NCI-H2107 (cell line): Measurements from ENCODE around the gene TBX2.
"Not testable (repeated sequence)": the region's sequence is repeated elsewhere in the genome, so short reads cannot be mapped to it uniquely, and the experiment has no call there.

Experiments
- DNase-seq: peaks from one replicate; lab custom pipeline; 2025; lab: John Stamatoyannopoulos, UW

TBX2 gene

DNA sequence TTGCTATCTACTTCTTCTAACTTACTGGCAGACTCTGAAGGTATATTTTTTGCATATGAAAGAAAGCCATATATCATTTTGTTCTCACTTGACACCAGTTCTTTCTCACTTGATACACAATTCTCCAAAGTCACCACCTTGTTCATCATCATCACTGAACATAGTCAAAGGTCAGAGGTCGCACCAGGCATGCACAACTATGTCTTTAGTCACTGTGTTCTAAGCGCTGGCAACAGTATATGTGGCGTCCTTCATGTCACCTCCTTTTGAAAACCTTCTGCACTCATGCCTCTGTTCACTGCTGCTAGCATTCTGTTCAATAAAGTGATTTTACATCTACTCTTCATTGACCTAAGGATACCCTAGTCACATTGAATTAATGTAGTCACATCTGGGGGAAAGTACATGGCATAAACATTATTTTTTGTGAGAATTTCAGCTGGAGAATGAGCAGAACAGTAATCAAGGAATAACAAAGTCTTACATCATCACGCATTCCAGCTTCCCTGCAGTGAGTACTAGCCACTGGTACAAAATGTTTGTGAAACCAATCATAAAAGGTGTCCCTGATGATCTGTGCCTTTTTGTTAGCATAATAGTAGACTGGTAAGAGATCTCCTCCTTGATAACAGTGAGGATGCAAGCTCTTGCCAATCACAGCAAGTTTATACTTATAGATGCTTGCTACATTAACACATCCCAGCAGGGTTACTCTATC, 32.1 kb downstream of the TBX2 start:
- no peak for DNase-seq

DNA sequence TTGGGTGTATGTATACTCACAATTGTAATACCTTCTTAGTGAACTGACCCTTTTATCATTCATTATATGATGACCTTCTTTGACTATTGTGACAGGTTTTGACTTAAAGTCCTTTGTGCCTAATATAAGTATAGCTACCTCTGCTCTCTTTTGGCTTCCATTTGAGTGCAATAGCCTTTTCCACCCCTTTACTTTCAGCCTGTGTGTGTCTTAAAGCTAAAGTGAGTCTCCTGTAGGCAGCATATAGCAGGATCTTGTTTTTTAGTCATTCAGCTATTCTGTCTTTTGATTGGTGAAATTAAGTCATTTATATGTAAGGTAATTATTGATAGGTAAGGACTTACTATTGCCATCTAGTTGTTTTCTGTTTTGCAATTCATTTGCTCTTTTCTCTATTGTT, 36.6 kb downstream of the TBX2 start:
- no peak for DNase-seq

DNA sequence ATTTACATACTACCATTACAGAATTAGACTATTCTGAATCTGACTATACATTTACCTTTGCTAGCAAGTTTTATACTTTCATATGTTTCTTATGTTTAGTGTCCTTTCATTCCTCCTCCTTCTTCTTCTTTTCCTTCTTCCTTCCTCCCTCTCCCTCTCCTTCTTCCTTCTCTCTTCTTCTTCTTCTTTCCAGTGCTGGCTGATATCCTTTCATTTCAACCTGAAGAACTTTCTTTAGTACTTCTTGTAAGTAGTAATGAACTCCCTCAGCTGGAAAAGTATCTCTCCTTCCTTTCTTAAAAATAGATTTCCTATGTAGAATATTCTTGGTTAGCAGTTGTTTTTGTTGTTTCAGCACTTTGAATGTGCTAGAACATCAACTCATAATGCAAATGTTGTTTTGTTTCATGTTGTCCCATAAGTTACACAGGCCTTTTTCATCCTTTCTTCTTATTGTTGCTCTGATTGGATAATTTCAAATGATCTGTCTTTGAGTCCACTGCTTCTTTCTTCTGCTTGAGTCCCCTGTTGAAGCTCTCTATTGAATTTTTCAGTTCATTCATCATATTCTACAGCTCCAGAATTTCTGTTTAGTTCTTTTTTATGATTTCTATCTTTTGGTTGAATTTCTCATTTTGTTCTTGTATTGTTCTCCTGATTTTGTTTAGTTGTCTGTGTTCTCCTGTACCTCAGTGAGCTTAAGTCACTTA, 37.5 kb downstream of the TBX2 start:
- DNase-seq: no peak

DNA sequence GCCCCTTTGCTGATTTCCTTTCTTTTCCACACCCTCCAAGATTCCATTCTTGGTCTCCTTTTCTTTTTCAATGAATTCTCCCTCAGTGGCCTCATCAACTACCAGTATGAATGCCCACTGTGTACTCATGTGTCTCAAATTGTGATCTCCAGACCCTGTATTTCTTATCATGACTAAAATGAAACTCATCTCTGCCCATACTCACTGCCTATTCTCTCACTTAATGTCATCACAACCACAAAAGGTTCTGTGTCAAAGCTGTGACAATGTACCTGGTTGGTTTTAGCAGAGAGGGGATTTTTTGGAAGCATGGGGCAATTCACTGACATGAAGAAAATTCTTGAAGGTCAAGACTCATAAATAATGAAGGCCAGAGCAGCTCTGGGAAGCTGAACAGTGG, 41.1 kb downstream of the TBX2 start:
- no peak for DNase-seq

DNA sequence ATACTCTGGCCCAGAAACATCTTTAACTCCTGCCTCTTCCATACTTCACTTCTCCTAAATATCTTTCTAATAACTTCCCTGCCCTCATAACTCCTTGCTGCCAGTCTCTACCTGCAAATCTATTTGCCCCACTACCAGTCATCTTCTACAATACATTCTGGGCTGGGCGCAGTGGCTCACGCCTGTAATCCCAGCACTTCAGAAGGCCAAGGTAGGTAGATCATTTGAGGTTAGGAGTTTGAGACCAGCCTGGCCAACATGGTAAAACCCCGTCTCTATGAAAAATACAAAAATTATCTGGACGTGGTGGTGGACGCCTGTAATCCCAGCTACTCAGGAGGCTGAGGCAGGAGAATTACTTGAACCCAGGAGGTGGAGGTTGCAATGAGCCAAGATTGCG, 41.9 kb downstream of the TBX2 start:
- DNase-seq: not testable (repeated sequence)

DNA sequence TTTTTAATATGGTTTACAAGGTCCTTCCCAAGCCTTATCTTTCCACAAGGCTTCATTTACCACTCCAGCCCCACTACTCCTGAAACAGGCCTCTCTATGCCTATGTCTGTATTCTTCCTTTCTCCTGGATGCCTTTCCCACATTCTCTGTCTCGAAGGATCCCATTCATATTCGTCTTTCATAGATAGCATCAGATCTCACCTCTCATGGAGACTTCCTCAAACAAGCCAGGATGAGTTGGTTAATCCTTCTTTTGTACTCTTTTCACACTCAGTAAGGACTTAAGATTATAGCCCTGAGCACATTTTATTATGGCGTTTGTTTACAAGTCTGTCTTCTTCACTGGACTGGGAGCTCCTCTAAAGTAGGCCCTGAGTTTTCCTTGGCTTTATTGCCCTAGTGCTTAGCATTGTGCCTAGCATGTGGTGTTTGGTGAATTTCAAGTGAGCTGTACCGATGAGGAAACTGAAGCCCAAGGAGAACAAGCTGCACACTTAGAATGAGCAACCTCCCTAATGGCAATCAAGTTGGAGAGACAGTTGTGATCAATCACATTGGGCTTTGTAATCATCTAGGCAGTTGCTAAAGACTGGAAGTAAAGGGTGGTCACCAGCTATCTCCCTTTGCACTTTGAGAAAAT, 42.6 kb downstream of the TBX2 start:
- no peak for DNase-seq

DNA sequence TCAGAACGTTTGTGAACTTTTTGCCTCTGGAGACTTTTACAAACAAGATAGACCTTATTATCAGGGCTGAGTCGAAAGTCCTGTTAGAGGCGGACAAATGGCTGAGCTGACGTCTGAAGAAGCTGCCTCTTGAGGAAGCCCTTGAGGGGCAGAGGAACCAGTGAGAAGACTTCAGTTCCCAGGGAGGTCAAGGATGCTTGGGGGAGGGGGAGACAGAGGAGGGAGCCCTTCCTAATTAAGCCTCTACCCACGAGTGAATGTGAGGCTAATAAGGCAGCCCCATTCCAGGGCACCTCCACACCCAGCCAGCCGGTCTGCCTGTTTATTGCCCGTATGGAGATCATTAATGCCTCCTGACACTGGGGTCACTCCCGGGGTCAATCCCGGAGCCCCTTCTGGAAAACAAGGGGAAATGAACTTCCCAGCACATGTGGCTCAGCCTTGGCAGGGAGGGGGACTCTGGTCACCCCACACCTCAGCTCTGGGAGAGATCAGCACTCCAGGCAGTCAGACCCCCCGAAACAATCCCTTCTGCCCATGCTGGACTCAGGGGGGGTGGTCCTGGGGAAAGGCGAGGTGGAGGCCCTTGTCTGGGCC, 43.3 kb downstream of the TBX2 start:
- no peak for DNase-seq

DNA sequence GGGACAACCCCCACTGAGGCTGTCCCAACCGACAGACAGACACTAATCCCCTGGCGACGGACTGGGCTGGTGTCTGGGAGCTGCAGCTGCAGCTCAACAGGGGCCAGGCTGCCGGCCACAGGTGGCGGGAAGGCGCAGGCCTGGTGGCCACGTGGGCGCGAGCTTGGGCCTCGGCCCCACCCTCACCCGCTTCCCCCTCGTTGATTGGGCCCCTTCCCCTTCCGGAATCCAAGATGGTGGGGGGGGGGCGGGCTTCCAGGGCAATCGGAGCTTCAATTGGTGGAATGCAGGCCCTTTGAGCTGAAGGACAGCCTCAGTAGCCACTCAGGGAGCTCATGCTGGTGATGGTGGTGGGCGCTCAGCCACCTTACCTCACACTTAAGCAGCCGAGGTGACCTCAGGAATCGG, 43.8 kb downstream of the TBX2 start:
- DNase-seq: no peak

DNA sequence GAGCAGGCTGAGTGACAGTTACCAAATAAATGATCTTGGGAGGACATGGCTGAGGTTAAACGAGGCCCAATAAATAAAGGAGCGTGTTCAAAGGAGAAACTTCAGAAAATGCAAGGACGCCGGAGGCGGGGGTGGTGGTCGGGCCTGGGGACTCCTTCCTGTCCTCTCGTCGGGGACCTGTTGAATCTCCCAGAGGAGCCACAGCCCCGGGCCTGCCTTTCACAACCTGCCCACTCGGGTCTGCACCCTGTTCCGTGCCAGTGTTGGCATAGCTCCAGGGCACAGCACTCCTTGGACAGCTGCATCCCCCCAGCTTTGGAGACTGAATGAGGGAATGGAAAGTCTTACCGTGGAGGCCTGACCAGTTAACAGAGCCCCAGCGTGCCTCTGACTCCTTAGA, 44.4 kb downstream of the TBX2 start:
- no peak for DNase-seq

DNA sequence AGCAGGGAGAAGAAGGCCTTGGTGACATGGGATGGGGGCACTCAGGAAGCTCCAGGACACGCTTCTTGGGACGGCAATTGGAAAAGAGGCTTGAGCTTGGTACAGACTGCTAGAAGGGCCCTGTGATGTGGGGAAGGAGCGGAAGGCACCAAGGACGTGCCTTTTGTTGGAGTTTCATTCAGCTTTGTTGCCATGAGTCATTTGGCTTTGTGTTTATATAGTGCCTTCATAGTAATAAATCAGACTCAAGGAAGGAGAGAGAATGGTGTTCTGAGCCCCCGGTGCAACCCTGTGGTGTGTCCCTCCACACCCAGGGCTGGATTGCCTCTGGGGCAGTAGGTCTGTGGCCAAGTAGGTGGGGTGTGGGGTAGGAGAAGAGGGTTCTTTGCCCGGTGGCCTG, 45.2 kb downstream of the TBX2 start:
- DNase-seq: no peak

DNA sequence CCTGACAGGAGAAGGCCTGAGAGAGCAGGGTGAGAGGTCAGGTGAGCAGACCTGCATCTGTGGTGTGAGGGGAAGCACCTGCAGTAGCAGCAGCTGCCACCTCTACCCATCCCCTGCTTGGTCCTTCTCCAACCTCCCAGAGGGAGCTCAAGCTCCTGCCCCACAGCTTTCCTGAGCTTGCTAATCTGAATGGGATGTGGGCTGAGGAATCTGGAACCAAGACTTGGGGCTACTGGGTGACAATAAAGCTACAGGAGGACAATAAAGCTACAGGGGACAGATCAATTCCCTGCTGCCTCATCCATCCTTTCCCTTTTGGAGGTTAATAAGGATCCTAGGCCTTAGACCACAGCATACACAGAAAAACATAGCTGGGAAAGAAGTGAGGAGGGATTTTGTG, 47.7 kb downstream of the TBX2 start:
- DNase-seq: no peak

DNA sequence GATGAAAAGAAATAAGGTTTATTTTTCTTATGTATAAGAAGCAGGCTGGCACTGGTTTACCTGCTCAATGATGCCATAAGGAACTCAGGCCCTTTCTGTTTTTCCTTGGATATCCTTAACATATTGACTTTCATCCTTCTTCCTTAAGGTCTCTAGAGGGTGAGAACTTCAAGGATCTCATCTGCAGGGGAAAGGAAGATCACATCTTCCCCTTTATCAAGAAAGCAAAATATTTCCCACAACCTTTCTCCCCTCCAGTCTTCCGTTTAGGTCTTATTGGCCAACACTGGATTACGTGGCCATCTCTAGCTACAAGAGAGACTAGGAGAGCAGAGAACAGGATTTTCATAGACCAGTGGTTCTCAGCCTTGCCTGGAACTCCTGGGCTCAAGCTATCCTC, 48.4 kb downstream of the TBX2 start:
- no peak for DNase-seq

DNA sequence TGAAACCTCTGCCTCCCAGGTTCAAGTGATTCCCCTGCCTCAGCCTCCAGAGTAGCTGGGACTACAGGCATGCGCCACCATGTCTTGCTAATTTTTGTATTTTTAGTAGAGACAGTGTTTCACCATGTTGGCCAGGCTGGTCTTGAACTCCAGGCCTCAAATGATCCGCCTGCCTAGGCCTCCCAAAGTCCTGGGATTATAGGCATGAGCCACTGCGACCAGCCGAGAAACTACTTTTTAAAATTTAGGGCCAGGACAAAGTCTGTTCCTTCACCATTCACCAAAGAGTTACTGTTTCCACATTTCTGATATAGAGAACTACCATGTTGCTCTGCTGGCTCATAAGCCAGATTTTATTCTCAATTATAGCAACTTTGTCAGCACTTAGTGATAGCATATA, 49.5 kb downstream of the TBX2 start:
- DNase-seq: not testable (repeated sequence)

DNA sequence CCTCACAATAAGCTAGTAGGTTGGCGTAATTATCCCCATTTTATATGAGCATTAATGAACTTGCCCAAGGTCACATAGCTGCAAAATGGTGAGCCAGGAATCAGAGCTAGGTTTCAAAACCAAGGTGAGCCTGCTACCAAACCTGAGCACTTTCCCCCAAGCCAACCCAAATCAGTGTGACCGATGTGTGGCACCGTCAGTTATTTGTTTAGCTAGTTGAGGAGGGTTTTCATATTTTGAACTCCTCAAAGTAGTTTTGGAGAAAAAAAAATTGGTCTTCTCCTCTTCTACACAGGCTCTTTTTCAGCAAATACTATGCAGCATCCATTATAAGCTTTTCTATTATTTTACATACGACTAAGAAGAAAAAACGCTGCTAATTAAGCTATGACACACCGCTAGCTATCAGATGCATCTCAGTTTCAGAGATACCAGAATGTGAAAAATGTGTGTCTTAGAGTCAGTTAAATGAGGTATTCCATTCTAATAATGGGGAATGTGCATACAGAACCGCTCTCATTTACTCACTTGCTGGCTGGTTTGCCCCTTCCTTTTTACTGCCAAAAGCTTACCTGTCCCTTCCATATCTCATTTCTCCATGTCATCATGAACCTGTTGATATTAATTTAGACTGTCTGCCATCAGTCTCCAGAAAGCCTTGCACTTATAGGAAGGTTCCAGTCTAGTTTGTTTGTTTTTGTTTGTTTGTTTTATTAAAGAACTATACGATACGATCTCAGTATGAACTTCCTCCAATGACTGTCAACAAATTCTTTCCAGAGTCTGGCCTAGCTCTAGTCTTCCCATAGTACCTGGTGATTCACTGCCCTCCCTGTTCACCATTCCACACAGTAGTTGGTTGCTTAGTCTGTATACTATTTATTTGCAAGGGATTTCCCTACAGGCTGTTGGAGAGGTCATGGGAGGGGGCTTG, 50.3 kb downstream of the TBX2 start:
- DNase-seq: no peak

DNA sequence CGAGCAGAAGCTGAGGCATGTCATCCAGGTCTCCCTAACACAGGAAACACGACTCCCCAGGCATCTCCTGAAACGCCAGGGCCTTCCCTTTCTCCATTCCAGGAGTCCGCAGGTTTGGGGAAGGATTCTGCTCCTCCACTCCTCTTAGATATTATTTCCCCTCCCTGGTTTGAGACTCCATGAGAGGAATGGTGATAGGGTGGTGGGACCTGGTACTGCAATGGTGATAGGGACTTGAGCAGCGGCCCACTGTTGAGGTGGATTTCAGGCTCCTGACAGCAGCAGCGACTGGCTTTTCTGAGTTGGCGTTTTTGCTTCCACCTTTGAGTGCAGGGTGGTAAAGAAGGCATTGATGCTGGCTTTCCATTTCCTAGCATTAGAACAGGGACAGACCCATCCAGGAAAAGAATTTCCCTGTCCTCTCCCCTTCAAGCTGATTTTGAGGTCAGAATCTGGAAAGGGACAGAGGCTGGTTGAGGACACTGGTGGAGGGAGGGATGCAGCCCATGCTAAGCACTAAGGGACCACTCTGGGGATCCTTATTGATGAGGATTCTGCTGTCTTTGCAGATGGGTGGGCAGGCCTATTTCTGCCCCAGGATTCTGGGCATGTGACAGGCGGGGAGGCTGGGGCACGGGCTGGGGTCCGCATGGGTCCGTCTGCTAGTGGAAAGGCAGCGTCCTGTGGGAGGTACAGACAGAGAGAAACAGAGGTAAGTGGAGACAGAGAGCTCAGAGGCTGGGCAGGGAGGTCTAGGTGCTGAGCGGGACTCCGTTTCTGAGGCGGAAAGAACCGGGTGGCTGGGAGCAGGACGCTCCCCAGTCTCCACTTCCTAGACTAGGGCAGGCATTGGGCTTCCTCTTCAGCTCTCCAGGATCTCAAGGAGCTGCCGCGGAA, 51.2 kb downstream of the TBX2 start:
- DNase-seq: no peak

DNA sequence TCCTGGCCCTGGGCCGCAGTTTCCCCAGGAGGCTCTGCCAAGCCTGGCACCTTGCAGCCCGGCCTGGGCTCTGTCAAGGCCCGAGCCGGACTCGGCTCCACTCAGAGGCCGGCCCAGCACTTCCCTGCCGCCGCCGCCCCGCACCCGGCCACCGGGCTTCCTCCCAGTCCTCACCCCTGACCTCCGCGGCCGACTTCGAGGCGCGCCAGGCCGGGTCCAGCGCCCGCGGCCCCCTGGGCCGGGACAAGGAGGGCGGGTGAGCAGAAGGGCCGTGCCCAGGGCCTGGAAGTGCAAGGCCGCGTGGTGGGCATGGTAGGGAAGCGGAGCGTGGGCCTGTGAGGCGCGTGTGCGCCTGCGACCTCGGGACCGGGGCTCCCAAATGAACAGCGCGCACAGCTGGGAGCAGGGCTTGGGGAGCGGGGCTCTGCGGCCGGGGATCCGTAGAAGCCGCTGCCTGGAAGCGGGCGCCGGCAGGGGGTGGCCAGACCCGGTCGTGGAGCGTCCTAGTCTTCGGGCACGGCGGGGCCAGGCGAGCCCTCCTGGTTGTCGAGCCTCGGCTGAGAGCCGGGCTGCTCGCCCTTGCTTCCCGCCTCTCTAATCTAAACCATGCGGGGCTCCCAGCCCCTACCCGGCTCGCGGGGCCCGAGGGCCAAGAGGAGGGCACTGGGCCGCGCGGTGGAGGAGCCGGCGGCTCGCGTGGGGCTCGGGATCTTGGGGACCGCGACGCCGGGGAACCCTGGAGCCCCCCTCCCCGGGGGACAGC, 52.1 kb downstream of the TBX2 start:
- no peak for DNase-seq

DNA sequence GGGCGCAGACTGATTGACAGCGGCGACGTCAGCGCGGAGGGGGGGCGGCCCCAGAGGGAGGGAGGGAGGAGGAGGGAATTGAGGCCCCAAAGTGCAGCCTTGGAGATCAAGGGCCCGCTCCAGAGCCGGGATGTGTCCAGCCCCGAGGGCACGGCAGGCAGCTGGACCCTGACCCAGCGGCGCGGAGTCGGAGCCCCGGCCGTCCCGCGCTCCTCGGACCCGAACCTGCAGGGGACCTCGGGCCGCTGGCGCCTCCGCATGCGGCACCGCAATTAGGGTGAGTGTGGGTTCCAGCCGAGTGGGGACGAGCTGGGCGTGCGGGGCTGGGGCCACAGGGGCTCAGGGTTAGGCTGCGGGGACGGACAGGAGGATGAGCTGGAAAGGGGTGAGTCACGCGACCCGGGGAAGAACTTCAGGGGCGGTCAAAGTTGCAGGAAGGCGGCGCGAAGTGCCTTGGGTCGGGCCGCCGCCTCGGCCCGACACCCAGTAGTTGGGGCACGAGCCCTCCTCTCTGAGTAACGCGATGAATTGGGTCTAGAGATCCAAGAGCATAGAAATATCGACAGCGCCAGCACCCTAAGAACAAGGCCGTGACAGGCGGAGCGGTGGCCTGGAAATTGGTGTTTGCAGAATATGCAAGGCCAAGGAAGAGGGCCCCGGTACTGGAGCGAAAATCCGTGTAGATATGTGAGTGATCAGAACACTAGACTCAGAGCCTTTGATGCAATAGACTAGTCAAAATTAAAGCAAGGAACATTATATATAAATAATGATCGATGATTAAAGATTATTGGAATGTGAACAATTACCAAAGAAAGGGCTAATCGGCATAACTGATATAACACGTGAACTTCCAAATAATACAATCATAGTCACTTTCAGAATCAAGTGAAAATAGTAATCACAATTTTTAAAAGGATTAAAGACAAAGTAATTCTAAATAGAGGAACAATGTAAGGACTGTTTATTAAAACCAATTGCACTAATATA, 53.0 kb downstream of the TBX2 start, which contains the start of gene TBX4:
Gene TBX4, plus strand, starts transcription at position 122 of the 990 bp plus-strand sequence. CDS start 4,069 bp downstream, outside the sequence.
- DNase-seq: no peak

DNA sequence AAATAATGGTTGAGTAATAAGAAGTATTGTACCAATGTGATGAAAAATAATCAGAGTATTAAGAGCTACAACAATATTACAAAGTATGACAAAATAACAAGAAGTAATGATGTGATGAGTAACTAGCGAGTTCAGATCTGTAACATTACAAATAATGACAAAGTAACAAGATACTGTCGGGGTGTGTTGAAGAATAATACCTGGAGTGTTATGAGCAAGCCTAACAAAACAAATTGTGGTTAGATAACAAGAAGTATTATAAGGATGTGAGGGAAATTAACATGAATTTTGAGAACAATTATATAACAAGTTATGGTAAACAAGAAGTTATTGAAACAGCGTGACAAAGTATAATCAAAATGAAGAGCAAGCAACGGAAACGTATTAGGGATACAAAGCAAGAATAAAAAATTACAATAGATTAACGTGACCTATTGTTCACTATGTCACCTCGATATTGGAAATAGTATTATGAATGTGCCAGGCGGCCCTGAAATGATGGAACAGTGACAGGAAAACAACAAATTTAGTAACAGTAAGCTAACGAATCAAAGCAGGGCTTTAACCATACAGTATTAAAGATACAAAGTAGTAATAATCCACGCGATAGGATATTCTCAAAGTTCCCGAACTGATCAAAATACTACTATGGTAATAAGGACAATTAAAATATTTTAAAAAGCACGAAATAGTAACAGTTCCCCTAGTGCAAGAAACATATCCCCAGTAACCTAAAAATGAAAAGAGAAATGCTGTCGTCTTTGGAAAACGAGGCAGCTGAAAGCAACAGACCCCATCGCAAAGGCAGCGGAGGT, 54.1 kb downstream of the TBX2 start:
- DNase-seq: no peak
